NT2/D1 (cell line): ENCODE results near the gene PWWP2B.

Source experiments
- DNase-seq: peaks from one replicate; pipeline ENCODE4 v3.0.0-alpha.2; 2011; ENCODE audit warnings: low read depth, low spot score
- H3K27me3 ChIP-seq: 2 replicates; pipeline ENCODE4 v1.6.0; 2011; ENCODE audit warnings: mild to moderate bottlenecking; ENCODE audit not compliant: insufficient read length, insufficient read depth
- H3K36me3 ChIP-seq: 2 replicates; pipeline ENCODE4 v1.6.1; 2011; ENCODE audit warnings: mild to moderate bottlenecking, low read length, mixed read lengths; ENCODE audit not compliant: insufficient read depth, insufficient read length
- H3K4me1 ChIP-seq: 2 replicates; pipeline ENCODE4 v1.5.1; 2011; ENCODE audit not compliant: insufficient read depth, insufficient read length
- H3K4me3 ChIP-seq: 2 replicates; pipeline ENCODE4 v1.5.1; 2011; ENCODE audit warnings: low read depth; ENCODE audit not compliant: insufficient read length
- H3K9ac ChIP-seq: 2 replicates; pipeline ENCODE4 v1.6.0; 2011; ENCODE audit warnings: low read depth; ENCODE audit not compliant: insufficient read length
- H3K9me3 ChIP-seq: 2 replicates; pipeline ENCODE4 v1.5.1; 2011; ENCODE audit warnings: mild to moderate bottlenecking, low read length; ENCODE audit not compliant: insufficient read depth
- SUZ12 ChIP-seq: IDR thresholded peaks from 2 replicates; pipeline ENCODE4 v1.6.1; 2011; ENCODE audit not compliant: insufficient read length, insufficient read depth; ENCODE audit errors: extremely low read depth
- YY1 ChIP-seq: IDR thresholded peaks from 2 replicates; pipeline ENCODE4 v1.6.1; 2011; ENCODE audit not compliant: insufficient read length, insufficient read depth
- ZNF274 ChIP-seq: IDR thresholded peaks from 2 replicates; pipeline ENCODE4 v1.6.1; 2011; ENCODE audit warnings: mild to moderate bottlenecking, low read depth, low read length

The PWWP2B gene

GRCh38 chr10:132359305-132360040 lies 37.5 kb upstream of the PWWP2B start:
- no peak overlapping the region for H3K9ac ChIP-seq
- no peak for DNase-seq
- no peaks in the 10 kb centered on the region for H3K9me3 ChIP-seq
- TF ChIP-seq ZNF274: no peak
- TF ChIP-seq YY1: no peak
- no peak for TF ChIP-seq SUZ12
- H3K36me3 ChIP-seq: no peaks in the 10 kb centered on the region
- H3K27me3 ChIP-seq: no peaks in the 10 kb centered on the region
- H3K4me1 ChIP-seq: no peaks in the 10 kb centered on the region
- no peak overlapping the region for H3K4me3 ChIP-seq

- Histone ChIP-seq H3K27me3 (no peaks in the 10 kb centered on the region), H3K9ac (no peak overlapping the region), H3K4me1 (no peaks in the 10 kb centered on the region), H3K36me3 (no peaks in the 10 kb centered on the region), H3K4me3 (no peak overlapping the region), H3K9me3 (no peaks in the 10 kb centered on the region)
- TF ChIP-seq ZNF274: no peak
- TF ChIP-seq YY1: no peak
- no peak for TF ChIP-seq SUZ12
- no peak for DNase-seq
Measured at GRCh38 chr10:132360766-132361447, 36.1 kb upstream of the PWWP2B start.

- no peak overlapping the region for H3K9ac ChIP-seq
- no peak overlapping the region for H3K4me3 ChIP-seq
- peaks cover 2% of the 10 kb centered on the region for H3K36me3 ChIP-seq
- no peaks in the 10 kb centered on the region for H3K9me3 ChIP-seq
- no peaks in the 10 kb centered on the region for H3K27me3 ChIP-seq
- TF ChIP-seq ZNF274 (no peak), SUZ12 (no peak), YY1 (no peak)
- DNase-seq: no peak
- H3K4me1 ChIP-seq: no peaks in the 10 kb centered on the region
Measured at GRCh38 chr10:132361581-132362101, 35.4 kb upstream of the PWWP2B start.

GRCh38 chr10:132362151-132362611 lies 34.8 kb upstream of the PWWP2B start:
- Histone ChIP-seq H3K9ac (no peak overlapping the region), H3K36me3 (peaks cover 3% of the 10 kb centered on the region), H3K4me1 (no peaks in the 10 kb centered on the region), H3K4me3 (no peak overlapping the region), H3K9me3 (no peaks in the 10 kb centered on the region), H3K27me3 (no peaks in the 10 kb centered on the region)
- DNase-seq: no peak
- TF ChIP-seq SUZ12: no peak
- no peak for TF ChIP-seq YY1
- TF ChIP-seq ZNF274: no peak

- peaks cover 11% of the 10 kb centered on the region for H3K9me3 ChIP-seq
- H3K27me3 ChIP-seq: no peaks in the 10 kb centered on the region
- TF ChIP-seq YY1 (no peak), ZNF274 (no peak), SUZ12 (no peak)
- H3K9ac ChIP-seq: no peak overlapping the region
- no peaks in the 10 kb centered on the region for H3K4me1 ChIP-seq
- H3K4me3 ChIP-seq: no peak overlapping the region
- peaks cover 3% of the 10 kb centered on the region for H3K36me3 ChIP-seq
- DNase-seq: no peak
Measured at GRCh38 chr10:132363376-132363775, 33.6 kb upstream of the PWWP2B start.

GRCh38 chr10:132363921-132364593 lies 32.9 kb upstream of the PWWP2B start:
- DNase-seq: no peak
- TF ChIP-seq SUZ12 (no peak), ZNF274 (no peak), YY1 (no peak)
- Histone ChIP-seq H3K9me3 (peaks cover 12% of the 10 kb centered on the region), H3K27me3 (no peaks in the 10 kb centered on the region), H3K4me3 (no peak overlapping the region), H3K36me3 (peaks cover 3% of the 10 kb centered on the region), H3K4me1 (no peaks in the 10 kb centered on the region), H3K9ac (no peak overlapping the region)

- Histone ChIP-seq H3K36me3 (peaks cover 3% of the 10 kb centered on the region), H3K4me1 (no peaks in the 10 kb centered on the region), H3K27me3 (no peaks in the 10 kb centered on the region), H3K9ac (no peak overlapping the region), H3K9me3 (peaks cover 12% of the 10 kb centered on the region), H3K4me3 (no peak overlapping the region)
- TF ChIP-seq SUZ12: no peak
- TF ChIP-seq YY1: no peak
- DNase-seq: no peak
Measured at GRCh38 chr10:132364594-132364970, 32.4 kb upstream of the PWWP2B start.
